Amniotic stem cell (primary cell): ENCODE measurements around the gene ABCA7.

Source experiments
- DNase-seq: peaks from one replicate; lab custom pipeline; 2025; lab: John Stamatoyannopoulos, UW

Gene ABCA7

DNA sequence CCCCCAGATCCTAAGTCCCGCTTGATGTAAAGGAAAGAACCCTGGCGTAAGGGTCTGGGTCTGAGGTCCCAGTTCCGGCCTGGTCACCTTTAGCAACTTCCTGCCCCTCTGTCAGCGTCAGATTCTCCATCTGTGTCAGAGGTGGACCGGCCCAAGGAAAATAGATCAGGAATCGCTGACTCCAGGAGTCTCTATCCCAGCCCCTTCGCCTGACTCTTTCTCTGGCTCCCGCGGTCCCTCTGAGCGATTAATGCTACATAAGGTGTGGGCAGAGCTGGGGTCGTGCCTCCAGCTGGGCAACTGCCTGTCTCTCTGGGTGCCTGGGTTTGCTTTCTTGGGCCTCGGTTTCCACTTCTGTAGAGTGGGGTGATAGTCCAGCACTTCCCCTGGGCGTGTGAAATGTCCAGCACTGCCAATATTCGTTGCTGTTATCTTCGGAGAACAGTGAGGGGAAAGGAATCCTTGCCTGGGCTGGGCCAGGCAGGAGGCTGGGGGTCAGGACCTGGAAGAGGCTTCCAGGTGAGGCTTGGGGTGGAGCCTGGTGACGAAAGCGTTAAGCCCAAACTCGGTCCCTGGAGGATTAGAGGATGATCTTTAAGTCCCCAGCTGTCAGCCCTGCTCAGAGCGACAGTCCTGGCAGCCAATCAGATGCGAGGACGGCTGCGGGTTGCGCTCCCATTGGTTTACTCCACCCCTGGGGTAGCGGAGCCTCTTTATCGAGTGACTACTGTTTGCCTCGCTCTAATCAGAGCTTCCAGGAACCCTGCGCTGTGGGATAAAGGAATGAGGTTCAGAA is 767 bp downstream of the ABCA7 start:
- DNase-seq, result peak; percentile 69

- no peak for DNase-seq
These were observed 1.4 kb downstream of the ABCA7 start for GRCh38 chr19:1041272-1041834.

DNA sequence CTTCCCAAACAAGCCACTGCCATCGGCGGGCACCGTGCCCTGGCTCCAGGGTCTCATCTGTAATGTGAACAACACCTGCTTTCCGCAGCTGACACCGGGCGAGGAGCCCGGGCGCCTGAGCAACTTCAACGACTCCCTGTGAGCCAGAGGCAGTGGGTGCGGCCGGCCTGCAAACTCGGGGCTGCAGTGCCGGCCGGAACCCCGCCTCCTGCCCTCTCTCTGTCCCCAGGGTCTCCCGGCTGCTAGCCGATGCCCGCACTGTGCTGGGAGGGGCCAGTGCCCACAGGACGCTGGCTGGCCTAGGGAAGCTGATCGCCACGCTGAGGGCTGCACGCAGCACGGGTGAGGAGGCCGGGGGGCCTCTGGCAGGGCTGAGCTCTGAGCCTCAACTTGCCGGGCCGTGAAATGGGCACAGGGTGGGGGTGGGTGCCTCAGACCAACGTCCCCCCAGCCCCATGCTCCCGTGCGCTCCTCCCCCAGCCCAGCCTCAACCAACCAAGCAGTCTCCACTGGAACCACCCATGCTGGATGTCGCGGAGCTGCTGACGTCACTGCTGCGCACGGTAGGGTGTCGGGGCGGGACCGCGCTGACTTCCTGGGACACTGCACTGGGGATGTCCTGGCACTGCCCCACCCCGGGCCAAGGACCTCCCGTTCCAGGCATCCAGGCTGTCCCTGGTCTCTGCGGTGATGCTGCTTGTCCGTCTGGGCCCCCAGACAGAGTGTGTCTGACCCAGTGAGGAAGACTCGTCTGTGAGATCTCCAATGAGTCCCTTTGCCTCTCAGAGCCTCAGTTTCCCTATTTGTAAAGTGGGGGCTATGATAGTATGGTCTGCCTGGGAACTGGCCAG is 2.2 kb downstream of the ABCA7 start:
- DNase-seq, result no peak

DNA sequence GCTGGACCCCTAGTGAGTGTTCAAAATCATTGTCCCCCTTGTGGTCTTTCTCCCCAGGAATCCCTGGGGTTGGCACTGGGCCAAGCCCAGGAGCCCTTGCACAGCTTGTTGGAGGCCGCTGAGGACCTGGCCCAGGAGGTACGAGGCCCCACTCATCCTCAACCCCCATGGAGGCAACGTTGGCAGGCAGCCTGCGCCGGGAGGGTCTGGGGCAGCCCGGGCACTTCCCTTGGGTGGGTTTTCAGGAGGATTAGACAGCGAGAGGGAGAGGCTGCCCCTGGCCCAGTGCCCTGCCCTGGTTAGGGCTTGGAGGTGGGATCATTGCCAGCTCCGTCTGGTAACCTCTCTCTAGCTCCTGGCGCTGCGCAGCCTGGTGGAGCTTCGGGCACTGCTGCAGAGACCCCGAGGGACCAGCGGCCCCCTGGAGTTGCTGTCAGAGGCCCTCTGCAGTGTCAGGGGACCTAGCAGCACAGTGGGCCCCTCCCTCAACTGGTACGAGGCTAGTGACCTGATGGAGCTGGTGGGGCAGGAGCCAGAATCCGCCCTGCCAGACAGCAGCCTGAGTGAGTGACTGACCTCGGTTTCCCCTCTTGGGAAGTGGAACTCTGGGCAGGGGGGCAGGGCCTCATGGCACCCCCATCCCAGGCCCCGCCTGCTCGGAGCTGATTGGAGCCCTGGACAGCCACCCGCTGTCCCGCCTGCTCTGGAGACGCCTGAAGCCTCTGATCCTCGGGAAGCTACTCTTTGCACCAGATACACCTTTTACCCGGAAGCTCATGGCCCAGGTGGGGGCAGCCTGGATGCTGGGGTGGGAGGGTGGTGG is 3.0 kb downstream of the ABCA7 start:
- DNase-seq, result no peak

GRCh38 chr19:1045247-1045603 is 5.3 kb downstream of the ABCA7 start:
- no peak for DNase-seq

DNA sequence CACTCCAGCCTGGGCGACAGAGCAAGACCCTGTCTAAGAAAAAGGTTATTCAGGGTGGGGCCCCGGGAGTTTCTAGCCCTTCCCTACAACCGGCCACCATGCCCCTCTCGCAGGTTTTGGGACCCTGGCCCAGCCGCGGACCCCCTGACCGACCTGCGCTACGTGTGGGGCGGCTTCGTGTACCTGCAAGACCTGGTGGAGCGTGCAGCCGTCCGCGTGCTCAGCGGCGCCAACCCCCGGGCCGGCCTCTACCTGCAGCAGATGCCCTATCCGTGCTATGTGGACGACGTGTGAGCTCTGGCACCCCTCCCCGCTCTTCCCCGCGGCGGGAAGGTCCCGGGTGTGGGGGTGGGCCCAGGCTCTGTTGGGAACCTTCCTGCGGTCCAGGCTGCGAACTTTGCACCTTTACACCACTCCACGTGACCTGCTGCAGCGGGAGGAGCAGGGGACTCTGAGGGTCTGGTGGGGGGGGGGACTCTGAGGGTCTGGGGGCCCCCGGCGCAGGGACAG is 6.3 kb downstream of the ABCA7 start:
- DNase-seq, result no peak

GRCh38 chr19:1046836-1047695 is 7.2 kb downstream of the ABCA7 start:
- no peak for DNase-seq

- DNase-seq, result no peak
These were observed 7.8 kb downstream of the ABCA7 start for GRCh38 chr19:1047696-1048147.

- no peak for DNase-seq
These were observed 9.2 kb downstream of the ABCA7 start for GRCh38 chr19:1049106-1049505.

DNA sequence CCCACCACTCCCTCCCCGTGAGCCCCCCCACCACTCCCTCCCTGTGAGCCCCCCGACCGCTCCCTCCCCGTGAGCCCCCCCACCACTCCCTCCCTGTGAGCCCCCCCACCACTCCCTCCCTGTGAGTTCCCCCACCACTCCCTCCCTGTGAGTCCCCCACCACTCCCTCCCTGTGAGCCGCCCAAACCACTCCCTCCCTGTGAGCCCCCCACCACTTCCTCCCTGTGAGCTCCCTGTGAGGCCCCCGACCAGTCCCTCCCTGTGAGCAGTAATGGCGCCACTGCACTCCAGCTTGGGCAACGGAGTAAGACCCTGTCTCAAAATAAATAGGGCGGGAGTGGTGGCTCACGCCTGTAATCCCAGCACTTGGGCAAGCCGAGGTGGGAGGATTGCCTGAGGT is 9.9 kb downstream of the ABCA7 start:
- no peak for DNase-seq

DNA sequence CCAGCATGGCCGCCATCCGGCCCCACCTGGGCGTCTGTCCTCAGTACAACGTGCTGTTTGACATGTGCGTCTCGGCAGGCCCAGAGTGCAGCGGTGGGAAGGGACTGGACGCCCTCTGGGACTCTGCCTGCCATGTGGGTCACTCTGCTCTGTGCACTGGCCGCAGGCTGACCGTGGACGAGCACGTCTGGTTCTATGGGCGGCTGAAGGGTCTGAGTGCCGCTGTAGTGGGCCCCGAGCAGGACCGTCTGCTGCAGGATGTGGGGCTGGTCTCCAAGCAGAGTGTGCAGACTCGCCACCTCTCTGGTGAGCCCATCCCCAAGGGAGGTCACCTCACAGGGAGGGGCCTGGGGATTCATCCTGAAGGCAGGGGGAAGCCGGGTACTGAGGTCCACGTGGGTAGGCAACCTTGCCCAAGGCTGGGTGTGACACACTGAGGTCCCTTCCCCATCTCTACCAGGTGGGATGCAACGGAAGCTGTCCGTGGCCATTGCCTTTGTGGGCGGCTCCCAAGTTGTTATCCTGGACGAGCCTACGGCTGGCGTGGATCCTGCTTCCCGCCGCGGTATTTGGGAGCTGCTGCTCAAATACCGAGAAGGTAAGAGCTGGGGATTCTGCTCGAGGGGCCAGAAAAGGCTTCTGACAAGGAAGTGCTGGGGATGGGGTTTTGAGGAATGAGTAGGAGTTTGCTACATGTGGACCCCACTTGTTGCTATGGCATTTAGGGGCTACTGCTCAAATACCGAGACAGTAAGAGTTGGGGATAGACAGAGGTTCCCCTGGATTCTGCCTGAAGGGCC is 11.3 kb downstream of the ABCA7 start:
- DNase-seq, result no peak

GRCh38 chr19:1051791-1052190 is 11.9 kb downstream of the ABCA7 start:
- DNase-seq, result no peak

- DNase-seq, result no peak
These were observed 12.6 kb downstream of the ABCA7 start for GRCh38 chr19:1052349-1052975.

- DNase-seq, result no peak
These were observed 13.5 kb downstream of the ABCA7 start for GRCh38 chr19:1053176-1054101.

DNA sequence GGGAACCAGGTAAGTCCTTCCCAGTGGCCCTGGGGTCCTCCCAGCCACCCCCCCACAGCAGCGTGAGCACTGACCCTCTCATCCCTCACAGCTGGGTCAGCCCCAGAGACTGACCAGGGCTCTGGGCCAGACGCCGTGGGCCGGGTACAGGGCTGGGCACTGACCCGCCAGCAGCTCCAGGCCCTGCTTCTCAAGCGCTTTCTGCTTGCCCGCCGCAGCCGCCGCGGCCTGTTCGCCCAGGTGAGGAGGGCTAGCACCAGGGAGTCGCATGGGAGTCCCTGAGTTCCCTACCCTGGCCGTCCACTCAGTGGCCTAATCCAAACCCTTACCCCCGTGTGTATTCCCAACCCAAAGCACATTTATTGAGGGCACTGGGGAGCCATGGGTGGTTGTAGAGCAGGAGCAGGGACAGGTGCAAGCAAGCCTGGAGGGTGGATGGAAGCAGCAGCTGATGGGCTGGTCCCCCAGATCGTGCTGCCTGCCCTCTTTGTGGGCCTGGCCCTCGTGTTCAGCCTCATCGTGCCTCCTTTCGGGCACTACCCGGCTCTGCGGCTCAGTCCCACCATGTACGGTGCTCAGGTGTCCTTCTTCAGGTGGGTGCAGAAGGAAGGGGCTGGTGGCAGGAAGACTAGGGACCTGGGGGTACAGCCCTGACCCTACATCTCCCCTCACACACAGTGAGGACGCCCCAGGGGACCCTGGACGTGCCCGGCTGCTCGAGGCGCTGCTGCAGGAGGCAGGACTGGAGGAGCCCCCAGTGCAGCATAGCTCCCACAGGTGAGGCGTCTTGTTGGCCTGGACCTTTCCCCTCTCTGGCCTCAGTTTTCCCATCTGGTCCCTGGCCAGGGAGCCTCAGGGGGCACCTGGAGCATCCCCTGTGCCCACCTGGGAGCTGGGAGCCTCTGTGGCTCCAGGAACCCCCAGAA is 14.5 kb downstream of the ABCA7 start:
- DNase-seq, result no peak

DNA sequence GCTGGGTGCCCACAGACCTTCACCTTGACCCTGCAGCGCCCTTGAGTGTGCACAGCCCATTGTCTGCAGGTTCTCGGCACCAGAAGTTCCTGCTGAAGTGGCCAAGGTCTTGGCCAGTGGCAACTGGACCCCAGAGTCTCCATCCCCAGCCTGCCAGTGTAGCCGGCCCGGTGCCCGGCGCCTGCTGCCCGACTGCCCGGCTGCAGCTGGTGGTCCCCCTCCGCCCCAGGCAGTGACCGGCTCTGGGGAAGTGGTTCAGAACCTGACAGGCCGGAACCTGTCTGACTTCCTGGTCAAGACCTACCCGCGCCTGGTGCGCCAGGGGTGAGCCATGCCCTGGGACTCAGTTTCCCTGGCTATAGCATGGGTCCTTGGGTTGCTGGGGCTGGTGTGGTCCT is 15.1 kb downstream of the ABCA7 start:
- no peak for DNase-seq

- no peak for DNase-seq
These were observed 16.1 kb downstream of the ABCA7 start for GRCh38 chr19:1055886-1056620.
